ENCODE data around the gene ADCY10. TPM values are rescaled to one million over a fixed set of nuclear protein-coding genes. Genes with fewer than 3 reads are reported as not detected.
"Not testable (repeated sequence)": the region's sequence is repeated elsewhere in the genome, so short reads cannot be mapped to it uniquely, and the experiment has no call there.

The ADCY10 gene
- total RNA-seq, 2 experiments from 2014 or later = not detected

DNA sequence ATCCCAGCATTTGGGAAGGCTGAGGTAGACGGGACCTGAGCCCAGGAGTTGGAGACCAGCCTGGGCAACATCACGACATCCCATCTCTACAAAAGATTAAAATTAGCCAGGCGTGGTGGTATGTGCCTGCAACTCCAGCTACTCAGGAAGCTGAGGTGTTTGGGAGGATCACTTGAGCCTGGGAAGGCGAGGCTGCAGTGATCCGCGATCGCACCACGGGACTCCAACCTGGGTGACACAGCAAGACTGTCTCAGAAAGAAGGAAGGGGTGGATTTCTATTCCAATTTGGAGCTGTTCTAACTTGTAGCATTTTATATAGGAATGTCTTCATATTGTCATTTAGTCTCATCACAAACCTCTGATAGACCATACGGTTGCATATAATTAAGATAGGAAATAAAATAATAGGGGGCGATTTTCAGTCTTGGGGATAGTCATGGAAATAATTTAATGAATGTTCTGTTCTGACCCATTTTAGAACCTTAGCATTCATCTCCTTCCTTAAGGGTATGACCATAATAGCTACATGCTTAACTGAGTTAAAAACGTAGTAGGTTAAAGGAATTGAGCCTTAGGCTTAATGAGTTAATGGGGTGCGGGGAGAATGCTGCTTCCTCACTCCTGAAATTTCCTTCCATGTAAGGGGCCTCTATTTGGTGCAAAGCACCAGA is 93.1 kb downstream of the ADCY10 start:
- ATAC-seq = no peak
- CTCF ChIA-PET = no interaction called here
- no peaks in the 10 kb centered on the region for H3K9me3 Mint-ChIP-seq (ENCODE audit: insufficient read depth)
- POLR2A ChIA-PET = no interaction called here
- no peak for DNase-seq
- peaks cover 16% of the 10 kb centered on the region for H3K4me1 Mint-ChIP-seq (ENCODE audit: low read depth)
- H3K36me3 Mint-ChIP-seq (ENCODE audit: low read depth) = peaks cover 1% of the 10 kb centered on the region
- no peak overlapping the region for H3K4me3 Mint-ChIP-seq
- no peak overlapping the region for H3K27ac Mint-ChIP-seq
- peaks cover 15% of the 10 kb centered on the region for H3K27me3 Mint-ChIP-seq (ENCODE audit: low read depth)

DNA sequence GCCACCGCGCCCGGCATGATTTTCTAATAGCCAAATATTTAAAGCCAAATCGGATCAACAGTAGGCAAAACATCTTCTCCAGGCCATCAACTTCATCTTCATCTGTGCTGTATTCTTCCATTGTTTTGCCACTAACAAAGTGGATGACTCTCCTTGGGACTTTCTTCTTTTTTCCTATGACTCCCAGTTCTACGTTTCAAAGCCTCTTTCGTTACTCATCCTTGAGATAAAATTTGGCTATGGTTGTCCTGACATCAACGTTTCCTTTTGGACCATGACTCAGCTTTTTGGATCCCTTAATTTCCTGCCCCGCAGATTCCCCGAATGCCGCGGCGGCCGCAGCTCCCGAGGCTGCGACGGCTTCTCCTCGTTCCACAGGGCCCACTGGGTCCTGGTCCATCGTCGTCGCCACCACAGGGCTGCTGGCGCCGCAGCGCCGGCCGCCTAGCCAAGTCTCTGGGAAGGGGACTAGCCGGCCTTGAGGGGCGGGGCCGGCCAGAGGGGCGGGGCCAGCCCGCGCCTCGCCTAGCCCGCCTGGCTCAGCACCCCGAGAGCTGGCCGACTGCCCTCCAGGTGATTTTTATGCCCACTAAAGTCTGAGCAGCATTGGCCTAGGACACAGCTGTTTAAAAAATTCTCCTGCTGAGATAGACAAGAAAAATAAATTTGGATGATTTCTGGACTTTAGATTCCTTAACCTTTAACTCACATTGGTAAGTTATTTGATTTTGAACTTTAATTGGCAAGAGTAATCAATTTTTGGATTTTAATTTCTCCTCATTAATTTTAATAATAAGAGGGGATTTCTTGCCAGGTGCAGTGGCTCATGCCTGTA is 93.9 kb downstream of the ADCY10 start:
- H3K36me3 Mint-ChIP-seq (ENCODE audit: low read depth) = peaks cover 2% of the 10 kb centered on the region
- DNase-seq = no peak
- H3K27ac Mint-ChIP-seq = no peak overlapping the region
- ChIA-PET POLR2A (no interaction called here), CTCF (no interaction called here)
- H3K4me1 Mint-ChIP-seq (ENCODE audit: low read depth) = peaks cover 16% of the 10 kb centered on the region
- peaks cover 16% of the 10 kb centered on the region for H3K27me3 Mint-ChIP-seq (ENCODE audit: low read depth)
- no peaks in the 10 kb centered on the region for H3K9me3 Mint-ChIP-seq (ENCODE audit: insufficient read depth)
- ATAC-seq = peak; percentile 83
- peak overlapping the region; percentile 45 for H3K4me3 Mint-ChIP-seq

DNA sequence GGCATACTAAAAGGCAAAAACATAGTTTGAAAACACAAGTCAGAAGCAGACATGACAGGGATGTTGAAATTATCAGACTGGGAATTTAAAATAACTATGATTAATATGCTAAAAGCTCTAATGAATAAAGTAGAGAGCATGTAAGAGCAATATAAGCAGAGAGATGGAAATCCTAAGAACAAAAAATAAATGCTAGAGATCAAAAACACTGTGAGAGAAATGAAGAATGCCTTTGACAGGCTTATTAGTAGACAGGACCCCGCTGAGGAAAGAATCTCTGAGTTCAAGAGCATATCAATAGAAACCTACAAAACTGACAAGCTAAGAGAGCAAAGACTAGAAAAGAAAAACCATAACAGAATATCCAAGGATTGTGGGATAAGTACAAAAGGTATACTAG is 98.3 kb downstream of the ADCY10 start:
- ChIA-PET CTCF (interaction anchor here (1.3 kb wide), 1 partner anchor 12 kb away, joined by 3 read pairs; no protein-coding TSS in a partner anchor), POLR2A (interaction anchor here (0.7 kb wide), 1 partner anchor 286 kb away, joined by 3 read pairs; no protein-coding TSS in a partner anchor)
- DNase-seq (no peak), ATAC-seq (no peak)
- Mint-ChIP-seq H3K27me3 (ENCODE audit: low read depth) (peaks cover 22% of the 10 kb centered on the region), H3K4me1 (ENCODE audit: low read depth) (peaks cover 5% of the 10 kb centered on the region), H3K9me3 (ENCODE audit: insufficient read depth) (no peaks in the 10 kb centered on the region), H3K4me3 (no peak overlapping the region), H3K27ac (no peak overlapping the region), H3K36me3 (ENCODE audit: low read depth) (peaks cover 2% of the 10 kb centered on the region)

DNA sequence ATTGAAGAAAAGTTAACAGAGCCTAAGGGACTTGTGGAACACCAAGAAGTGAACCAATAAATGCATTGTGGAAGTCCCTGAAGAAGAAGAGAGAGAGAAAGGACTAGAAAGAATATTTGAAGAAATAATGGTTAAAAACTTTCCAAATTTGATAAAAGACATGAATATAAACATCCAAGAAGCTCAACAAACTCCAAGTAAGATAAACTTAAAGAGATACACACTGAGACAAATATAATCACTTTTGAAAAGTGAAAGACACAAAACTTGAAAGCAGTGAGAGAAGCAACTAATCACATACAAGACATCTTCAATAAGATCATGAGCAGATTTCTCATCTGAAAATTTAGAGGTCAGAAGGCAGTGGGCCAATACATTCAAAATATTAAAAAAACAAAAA is 101.0 kb downstream of the ADCY10 start:
- ATAC-seq = no peak
- H3K9me3 Mint-ChIP-seq (ENCODE audit: insufficient read depth) = no peaks in the 10 kb centered on the region
- peaks cover 25% of the 10 kb centered on the region for H3K27me3 Mint-ChIP-seq (ENCODE audit: low read depth)
- no peak for DNase-seq
- ChIA-PET CTCF (interaction anchor here (1.2 kb wide), 1 partner anchor 270 kb away, joined by 3 read pairs; no protein-coding TSS in a partner anchor), POLR2A (no interaction called here)
- H3K4me3 Mint-ChIP-seq = no peak overlapping the region
- peaks cover 2% of the 10 kb centered on the region for H3K36me3 Mint-ChIP-seq (ENCODE audit: low read depth)
- H3K4me1 Mint-ChIP-seq (ENCODE audit: low read depth) = peaks cover 3% of the 10 kb centered on the region
- H3K27ac Mint-ChIP-seq = no peak overlapping the region

DNA sequence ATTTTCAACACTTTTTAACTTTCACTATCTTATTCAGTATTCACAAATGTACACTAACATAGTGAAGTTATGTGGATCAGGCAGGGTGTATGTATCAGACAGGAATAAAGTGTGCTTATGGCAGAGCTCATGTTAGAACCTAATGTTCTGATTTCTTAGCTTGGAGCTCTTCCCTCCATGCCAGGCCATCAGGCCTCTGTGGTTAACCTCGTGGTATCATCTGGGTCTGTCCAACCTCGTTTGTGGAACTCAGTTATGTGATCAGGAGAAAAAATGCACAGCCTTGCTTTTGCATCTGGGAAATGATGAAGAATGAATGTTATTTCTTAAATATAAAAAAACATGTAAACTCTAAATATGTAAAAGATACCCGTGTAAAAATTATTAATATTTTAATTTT is 105.2 kb downstream of the ADCY10 start:
- Mint-ChIP-seq H3K27me3 (ENCODE audit: low read depth) (peaks cover 22% of the 10 kb centered on the region), H3K4me1 (ENCODE audit: low read depth) (peaks cover 21% of the 10 kb centered on the region), H3K4me3 (no peak overlapping the region), H3K36me3 (ENCODE audit: low read depth) (no peaks in the 10 kb centered on the region), H3K27ac (no peak overlapping the region), H3K9me3 (ENCODE audit: insufficient read depth) (no peaks in the 10 kb centered on the region)
- ChIA-PET POLR2A (no interaction called here), CTCF (interaction anchor here (1.0 to 2.4 kb wide), 4 partner anchors 13 to 275 kb away, joined by 3 to 8 read pairs (median 4); no protein-coding TSS in a partner anchor)
- DNase-seq = no peak
- ATAC-seq = no peak

DNA sequence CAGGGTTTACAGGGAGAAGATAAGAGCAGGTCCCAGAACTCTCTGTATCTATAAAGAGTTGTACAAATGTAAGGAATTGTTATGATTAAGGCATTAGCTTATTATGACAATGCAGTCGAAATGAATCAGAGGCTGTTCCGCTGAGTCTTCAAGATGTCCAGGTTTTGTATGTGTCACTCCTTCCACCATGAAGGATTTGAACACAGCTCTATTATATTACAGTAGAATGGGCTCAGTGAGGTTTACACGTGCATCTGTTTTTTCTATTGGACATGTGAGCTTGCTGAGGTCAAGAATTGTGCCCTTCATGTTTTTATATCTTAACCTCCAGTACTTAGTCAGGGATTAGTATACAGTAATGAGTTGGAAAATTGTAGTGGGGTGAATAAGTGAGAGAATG is 105.8 kb downstream of the ADCY10 start:
- Mint-ChIP-seq H3K27ac (no peak overlapping the region), H3K4me1 (ENCODE audit: low read depth) (peaks cover 27% of the 10 kb centered on the region), H3K27me3 (ENCODE audit: low read depth) (peaks cover 18% of the 10 kb centered on the region), H3K36me3 (ENCODE audit: low read depth) (no peaks in the 10 kb centered on the region), H3K9me3 (ENCODE audit: insufficient read depth) (no peaks in the 10 kb centered on the region), H3K4me3 (no peak overlapping the region)
- no peak for DNase-seq
- POLR2A ChIA-PET = interaction anchor here (1.2 kb wide), 1 partner anchor 128 kb away, joined by 6 read pairs; the partner anchor contains the start of gene DCAF6
- CTCF ChIA-PET = interaction anchor here (1.0 to 2.4 kb wide), 4 partner anchors 12 to 276 kb away, joined by 3 to 8 read pairs (median 4); no protein-coding TSS in a partner anchor
- ATAC-seq = no peak

DNA sequence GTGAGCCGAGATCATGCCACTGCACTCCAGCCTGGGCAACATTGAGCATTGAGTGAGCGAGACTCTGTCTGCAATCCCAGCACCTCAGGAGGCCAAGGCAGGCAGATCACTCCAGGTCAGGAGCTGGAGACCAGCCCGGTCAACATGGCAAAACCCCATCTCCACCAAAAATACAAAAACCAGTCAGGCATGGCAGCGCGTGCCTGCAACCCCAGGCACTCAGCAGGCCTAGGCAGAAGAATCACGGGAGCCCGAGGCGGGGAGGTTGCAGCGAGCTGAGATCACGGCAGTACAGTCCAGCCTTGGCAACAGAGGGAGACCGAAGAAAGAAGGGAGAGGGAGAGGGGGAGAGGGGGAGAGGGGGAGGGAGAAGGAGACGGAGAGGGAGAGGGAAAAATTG is 107.3 kb downstream of the ADCY10 start:
- CTCF ChIA-PET = interaction anchor here (2.0 kb wide), 1 partner anchor 92 kb away, joined by 4 read pairs; no protein-coding TSS in a partner anchor
- H3K36me3 Mint-ChIP-seq (ENCODE audit: low read depth); DNase-seq; H3K27ac Mint-ChIP-seq; ATAC-seq; H3K9me3 Mint-ChIP-seq (ENCODE audit: insufficient read depth); H3K4me3 Mint-ChIP-seq; H3K27me3 Mint-ChIP-seq (ENCODE audit: low read depth); POLR2A ChIA-PET: not testable (repeated sequence)
- peaks cover 27% of the 10 kb centered on the region for H3K4me1 Mint-ChIP-seq (ENCODE audit: low read depth)

DNA sequence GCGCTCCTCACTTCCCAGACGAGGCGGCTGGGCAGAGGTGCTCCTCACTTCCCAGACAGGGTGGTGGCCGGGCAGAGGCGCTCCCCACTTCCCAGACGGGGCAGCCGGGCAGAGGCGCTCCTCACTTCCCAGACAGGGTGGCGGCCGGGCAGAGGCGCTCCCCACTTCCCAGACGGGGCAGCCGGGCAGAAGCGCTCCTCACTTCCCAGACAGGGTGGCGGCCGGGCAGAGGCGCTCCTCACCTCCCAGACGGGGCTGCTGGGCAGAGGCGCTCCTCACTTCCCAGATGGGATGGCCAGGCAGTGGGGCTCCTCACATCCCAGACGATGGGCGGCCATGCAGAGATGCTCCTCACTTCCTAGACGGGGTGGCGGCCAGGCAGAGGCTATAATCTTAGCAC is 107.7 kb downstream of the ADCY10 start:
- not testable (repeated sequence) for H3K9me3 Mint-ChIP-seq (ENCODE audit: insufficient read depth)

DNA sequence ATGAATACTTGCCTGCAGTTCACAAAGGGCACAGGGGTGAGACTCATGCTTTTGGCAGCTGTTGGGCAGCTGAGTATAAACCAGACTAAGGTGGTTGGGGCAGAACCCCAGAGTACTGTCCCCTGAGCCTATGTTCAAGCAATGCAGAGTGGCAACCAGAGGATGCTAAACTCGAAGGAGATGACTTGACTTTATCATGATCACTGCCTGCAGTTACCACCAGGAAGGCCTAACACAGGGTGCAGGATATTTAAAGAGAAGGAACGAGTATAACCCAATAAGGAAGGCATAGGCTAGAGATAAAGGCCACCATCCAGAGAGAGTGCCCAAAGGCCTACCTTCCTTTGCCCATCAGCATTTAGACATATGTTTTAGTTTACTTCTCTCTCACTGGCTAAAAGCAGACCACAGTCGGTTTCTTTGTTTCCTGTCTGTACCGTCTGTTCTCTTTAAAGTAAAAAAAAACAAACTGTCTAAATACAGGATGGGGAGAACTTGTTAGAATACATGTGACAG is 108.8 kb downstream of the ADCY10 start:
- POLR2A ChIA-PET = interaction anchor here (1.5 kb wide), 1 partner anchor 131 kb away, joined by 3 read pairs; no protein-coding TSS in a partner anchor
- H3K4me1 Mint-ChIP-seq (ENCODE audit: low read depth) = peaks cover 27% of the 10 kb centered on the region
- H3K27ac Mint-ChIP-seq = peak overlapping the region; percentile 73
- ATAC-seq = peak; percentile 68
- H3K36me3 Mint-ChIP-seq (ENCODE audit: low read depth) = no peaks in the 10 kb centered on the region
- peaks cover 5% of the 10 kb centered on the region for H3K27me3 Mint-ChIP-seq (ENCODE audit: low read depth)
- peak; percentile 67 for DNase-seq
- no peaks in the 10 kb centered on the region for H3K9me3 Mint-ChIP-seq (ENCODE audit: insufficient read depth)
- H3K4me3 Mint-ChIP-seq = peak overlapping the region; percentile 15
- CTCF ChIA-PET = no interaction called here

More for the DNA sequence above, 107.7 kb downstream of the ADCY10 start:
- H3K4me3 Mint-ChIP-seq; CTCF ChIA-PET; H3K27ac Mint-ChIP-seq; ATAC-seq; POLR2A ChIA-PET; DNase-seq; H3K36me3 Mint-ChIP-seq (ENCODE audit: low read depth); H3K27me3 Mint-ChIP-seq (ENCODE audit: low read depth): not testable (repeated sequence)
- peaks cover 27% of the 10 kb centered on the region for H3K4me1 Mint-ChIP-seq (ENCODE audit: low read depth)

DNA sequence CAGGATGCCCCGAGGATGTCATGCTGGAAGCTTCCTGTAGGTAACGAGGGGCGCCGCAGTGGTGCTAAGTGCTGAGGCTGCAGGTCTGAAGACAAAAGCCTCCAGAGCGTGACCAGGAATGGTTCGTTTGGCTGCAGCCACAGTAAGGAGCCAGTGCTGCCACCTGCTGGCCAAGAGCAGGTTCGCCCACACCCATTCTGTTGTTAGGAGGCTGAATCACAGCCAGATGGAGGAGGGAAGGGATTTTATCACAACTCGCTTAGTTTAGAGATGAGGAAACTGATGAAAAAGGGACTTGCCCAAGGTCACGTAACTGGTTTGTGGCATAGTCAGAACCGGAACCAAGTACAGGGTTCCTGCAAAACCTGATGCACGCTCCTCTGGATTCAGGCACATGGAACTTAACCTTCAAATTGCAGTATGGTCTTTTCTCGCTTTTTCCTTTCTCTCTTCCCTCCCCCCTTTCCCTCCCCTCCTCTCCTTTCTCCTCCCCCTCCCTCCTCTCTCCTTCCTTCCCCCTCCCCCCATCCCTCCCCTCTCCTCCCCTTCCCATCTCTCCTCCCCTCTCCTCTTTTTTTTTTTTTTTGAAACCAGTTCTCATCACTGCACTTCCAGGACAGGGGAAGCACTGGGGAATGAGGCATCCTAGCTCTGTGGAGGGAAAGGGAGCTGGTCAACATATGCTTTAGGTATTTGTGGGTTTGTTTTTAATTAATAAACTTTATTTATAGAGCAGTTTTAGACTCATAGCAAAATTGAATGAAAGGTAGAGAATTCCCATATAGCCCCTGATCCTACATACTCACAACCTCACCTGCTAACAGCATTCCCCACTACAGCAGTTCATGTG is 110.4 kb downstream of the ADCY10 start:
- ATAC-seq (peak; percentile 93), DNase-seq (peak; percentile 92)
- H3K27me3 Mint-ChIP-seq (ENCODE audit: low read depth) = peaks cover 2% of the 10 kb centered on the region
- peaks cover 25% of the 10 kb centered on the region for H3K4me1 Mint-ChIP-seq (ENCODE audit: low read depth)
- no peak overlapping the region for H3K27ac Mint-ChIP-seq
- H3K4me3 Mint-ChIP-seq = no peak overlapping the region
- H3K9me3 Mint-ChIP-seq (ENCODE audit: insufficient read depth) = no peaks in the 10 kb centered on the region
- POLR2A ChIA-PET = interaction anchor here (1.5 to 2.3 kb wide), 2 partner anchors 132 kb away, joined by 3 to 8 read pairs; partner anchors contain the start of gene DCAF6
- CTCF ChIA-PET = interaction anchor here (0.5 to 2.2 kb wide), 13 partner anchors 10 to 135 kb away, joined by 3 to 9 read pairs (median 3); no protein-coding TSS in a partner anchor
- no peaks in the 10 kb centered on the region for H3K36me3 Mint-ChIP-seq (ENCODE audit: low read depth)

DNA sequence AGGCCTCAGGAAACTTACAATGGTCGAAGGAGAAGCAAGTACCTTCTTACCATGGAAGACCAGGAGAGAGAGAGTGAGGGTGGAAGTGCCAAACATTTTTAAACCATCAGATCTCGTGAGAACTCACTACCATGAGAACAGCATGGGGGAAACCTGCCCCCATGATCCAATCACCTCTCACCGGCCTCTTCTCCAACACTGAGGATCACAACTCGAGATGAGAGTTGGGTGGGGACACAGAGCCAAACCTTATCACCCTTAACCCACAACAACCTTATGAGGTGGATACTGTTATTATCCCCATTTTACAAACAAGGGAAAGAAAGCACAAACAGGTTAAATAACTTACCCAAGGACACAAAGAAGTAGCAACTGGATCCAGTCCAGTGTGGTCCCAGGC is 111.7 kb downstream of the ADCY10 start:
- Mint-ChIP-seq H3K27ac (no peak overlapping the region), H3K36me3 (ENCODE audit: low read depth) (no peaks in the 10 kb centered on the region), H3K27me3 (ENCODE audit: low read depth) (no peaks in the 10 kb centered on the region), H3K9me3 (ENCODE audit: insufficient read depth) (no peaks in the 10 kb centered on the region), H3K4me3 (no peak overlapping the region), H3K4me1 (ENCODE audit: low read depth) (peaks cover 26% of the 10 kb centered on the region)
- ChIA-PET POLR2A (interaction anchor here (2.3 kb wide), 1 partner anchor 133 kb away, joined by 8 read pairs; the partner anchor contains the start of gene DCAF6), CTCF (interaction anchor here (0.9 to 2.2 kb wide), 7 partner anchors 8 to 280 kb away, joined by 3 to 6 read pairs (median 3); no protein-coding TSS in a partner anchor)
- no peak for ATAC-seq
- no peak for DNase-seq
